Left lung (tissue), 10 donors: ENCODE data around the gene DISC1. TPM values are rescaled to one million over a fixed set of nuclear protein-coding genes. Genes with fewer than 3 reads are reported as not detected.
"Not testable (repeated sequence)": the region's sequence is repeated elsewhere in the genome, so short reads cannot be mapped to it uniquely, and the experiment has no call there.

Experiments used
- ATAC-seq: fragments of 200-7000 bp; cut with Tn5 transposase; one replicate; pipeline ENCODE4 v1.9.1; 2020; ENCODE audit warnings: moderate library complexity
- DNase-seq, 4 donors: peaks; one replicate each; pipeline ENCODE4 v3.0.0-alpha.2; 2013 to 2020
- H3K27ac ChIP-seq, 2 donors: fragments of 200-600 bp; sonication (generic) in 1 of 2; one replicate each; pipeline versions ENCODE4 v1.5.0 to v1.8.0; 2020 to 2021
- H3K27me3 ChIP-seq, 2 donors: fragments of 200-600 bp; sonication (generic) in 1 of 2; one replicate each; pipeline versions ENCODE4 v1.5.0 to v1.8.0; 2020 to 2021
- H3K36me3 ChIP-seq, 2 donors: fragments of 200-600 bp; sonication (generic) in 1 of 2; one replicate each; pipeline versions ENCODE4 v1.5.0 to v1.8.0; 2020 to 2021
- H3K4me1 ChIP-seq, 2 donors: fragments of 200-600 bp; one replicate each; pipeline ENCODE4 v1.8.0; 2021
- H3K4me3 ChIP-seq, 2 donors: fragments of 200-600 bp; sonication (generic) in 1 of 2; one replicate each; pipeline versions ENCODE4 v1.5.0 to v1.8.0; 2020 to 2021; ENCODE audit warnings: mild to moderate bottlenecking in 1 of 2
- H3K9me3 ChIP-seq, 2 donors: fragments of 200-600 bp; sonication (generic) in 1 of 2; one replicate each; pipeline versions ENCODE4 v1.5.0 to v1.8.0; 2020 to 2021
- CTCF ChIP-seq, 2 donors: fragments of 200-600 bp; sonication (generic) in 1 of 2; IDR thresholded peaks; one replicate each; pipeline versions ENCODE4 v1.5.0 to v1.8.0; 2021; ENCODE audit warnings: antibody characterized with exemption in 2 of 2
- intact Hi-C, 2 donors: fragments of 100-400 bp; cut with DNase I; formaldehyde crosslinking; loops; one replicate each; pipeline versions ENCODE4 v1.11.2 to v1.14.2; 2022
- polyA plus RNA-seq, 6 donors: library from polyadenylated mRNA; unstranded; fragments of 120-200 nt; gene quantifications; one replicate each; pipeline ENCODE4 v1.2.1, GENCODE V29; 2013; ENCODE audit not compliant: insufficient read length in 6 of 6
- total RNA-seq, 2 donors: library from RNA; stranded (reverse); fragmentation: NEBNext Ultra II Directional; extraction: Animal tissue kit (Norgen Biotek cat#: 25700); gene quantifications; one replicate each; pipeline ENCODE4 v1.2.1, GENCODE V29; 2021
- donor health status: DM: no; HTN: yes; CAD: no.
- donor health status: DM: no; HTN: no; CAD: no.

The DISC1 gene
- total and polyA plus RNA-seq, 8 donors = 3.9 to 11.7 (median 10.5) TPM

GRCh38 chr1:231940116-231940515 is 313.5 kb downstream of the DISC1 start:
- Histone ChIP-seq H3K27ac (no peak overlapping the region), H3K4me1 (peaks cover 0 to 14% of the 10 kb centered on the region in 2 donors), H3K4me3 (no peak overlapping the region), H3K36me3 (no peaks in the 10 kb centered on the region), H3K27me3 (no peaks in the 10 kb centered on the region), H3K9me3 (no peaks in the 10 kb centered on the region)
- TF ChIP-seq CTCF (IDR thresholded peaks at IDR 0.05) = no peak
- DNase-seq (no peak), ATAC-seq (no peak)
- intact Hi-C loops = no loop called here

- Histone ChIP-seq H3K9me3 (no peaks in the 10 kb centered on the region), H3K27ac (no peak overlapping the region), H3K4me3 (no peak overlapping the region), H3K4me1 (peaks cover 0 to 14% of the 10 kb centered on the region in 2 donors), H3K27me3 (no peaks in the 10 kb centered on the region), H3K36me3 (no peaks in the 10 kb centered on the region)
- TF ChIP-seq CTCF (IDR thresholded peaks at IDR 0.05) = no peak
- DNase-seq = no peak
- intact Hi-C loops = no loop called here
- no peak for ATAC-seq
These were observed 314.1 kb downstream of the DISC1 start for GRCh38 chr1:231940701-231941100.

DNA sequence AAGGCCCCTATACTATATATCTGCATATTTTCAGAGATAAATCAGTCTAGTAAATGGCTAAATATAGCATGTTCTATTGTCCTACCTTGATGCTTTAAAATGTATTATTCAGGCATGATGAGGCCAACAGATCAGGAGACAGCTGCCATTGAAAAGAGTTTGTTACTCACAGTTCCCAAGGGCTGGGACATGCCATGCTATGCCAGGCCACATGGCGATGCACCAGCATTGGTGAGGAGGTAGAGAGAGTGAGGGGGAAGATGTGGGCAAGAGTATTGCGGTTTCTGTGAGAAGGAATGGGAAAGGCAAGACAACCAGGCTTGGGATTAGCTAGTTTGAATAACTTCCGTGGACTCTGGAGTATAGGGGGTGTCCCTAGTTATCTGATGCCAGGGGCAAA is 316.5 kb downstream of the DISC1 start:
- Histone ChIP-seq H3K36me3 (no peaks in the 10 kb centered on the region), H3K9me3 (no peaks in the 10 kb centered on the region), H3K4me3 (no peak overlapping the region), H3K27ac (no peak overlapping the region), H3K4me1 (no peaks in the 10 kb centered on the region), H3K27me3 (no peaks in the 10 kb centered on the region)
- ATAC-seq (no peak), DNase-seq (no peak)
- no peak for TF ChIP-seq CTCF (IDR thresholded peaks at IDR 0.05)
- intact Hi-C loops = no loop called here

DNA sequence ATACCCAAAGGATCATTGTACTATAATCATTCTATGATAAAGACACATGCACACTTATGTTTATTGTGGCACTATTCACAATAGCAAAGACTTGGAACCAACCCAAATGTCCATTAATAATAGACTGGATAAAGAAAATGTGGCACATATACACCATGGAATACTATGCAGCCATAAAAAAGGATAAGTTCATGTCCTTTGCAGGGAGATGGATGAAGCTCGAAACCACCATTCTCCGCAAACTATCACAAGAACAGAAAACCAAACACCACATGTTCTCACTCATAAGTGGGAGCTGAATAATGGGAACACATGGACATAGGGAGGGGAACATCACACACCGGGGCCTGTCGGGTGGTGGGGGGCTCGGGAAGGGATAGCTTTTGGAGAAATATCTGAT is 321.5 kb downstream of the DISC1 start:
- intact Hi-C loops, H3K36me3 ChIP-seq, H3K4me1 ChIP-seq, H3K27ac ChIP-seq, ATAC-seq, H3K9me3 ChIP-seq, H3K27me3 ChIP-seq, H3K4me3 ChIP-seq, DNase-seq: not testable (repeated sequence)

DNA sequence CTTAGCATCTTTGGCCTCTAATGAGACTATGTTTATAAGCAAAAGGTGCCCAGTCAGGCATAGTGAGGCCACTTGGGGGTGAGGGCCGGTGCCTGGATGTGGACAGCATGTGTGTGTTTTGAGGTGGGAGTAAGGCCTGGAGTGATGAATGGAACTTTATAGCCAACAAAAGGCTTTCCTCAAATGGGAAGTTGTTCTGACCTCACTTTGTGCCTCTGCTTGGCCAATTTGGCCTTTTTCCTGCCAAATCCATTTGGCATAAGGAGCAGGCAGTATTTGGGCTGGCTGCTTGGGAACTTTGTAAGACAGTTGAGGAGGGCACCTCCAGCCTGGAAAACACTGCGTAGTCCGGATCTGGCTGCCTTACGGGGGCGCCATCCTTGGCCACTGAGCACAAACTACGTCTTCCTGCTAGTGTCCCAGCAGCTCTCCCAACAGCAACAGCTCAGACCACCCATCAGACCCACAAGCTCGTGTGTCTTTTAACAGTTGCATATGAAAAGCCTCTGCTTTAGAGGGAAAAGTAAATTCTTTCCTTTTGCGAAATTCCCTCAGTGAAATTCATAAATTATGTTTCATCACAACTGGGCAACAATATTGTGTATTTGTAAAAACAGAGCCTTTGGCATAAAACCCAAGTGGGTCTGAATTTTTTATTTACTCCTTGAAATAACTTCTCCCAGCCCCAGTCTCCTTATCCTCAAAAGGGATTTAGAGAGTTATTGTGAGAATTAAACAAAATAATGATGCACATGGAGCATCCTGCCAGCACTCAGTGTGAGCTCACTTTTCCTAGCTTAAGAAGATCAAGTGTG is 322.9 kb downstream of the DISC1 start:
- no peak for TF ChIP-seq CTCF (IDR thresholded peaks at IDR 0.05)
- peak in 2 of 4 donors; percentile 46 to 60 for DNase-seq
- Histone ChIP-seq H3K27ac (no peak overlapping the region), H3K9me3 (no peaks in the 10 kb centered on the region), H3K36me3 (no peaks in the 10 kb centered on the region), H3K4me3 (no peak overlapping the region), H3K27me3 (no peaks in the 10 kb centered on the region), H3K4me1 (no peaks in the 10 kb centered on the region)
- peak; percentile 46 for ATAC-seq
- intact Hi-C loops = no loop called here
